Posterior cingulate gyrus (tissue), 11 donors: ENCODE data around the gene METTL22.
"Not testable (repeated sequence)": the region's sequence is repeated elsewhere in the genome, so short reads cannot be mapped to it uniquely, and the experiment has no call there.

Experiments
- DNase-seq, 10 donors: peaks; one replicate each; pipeline versions ENCODE4 v3.0.0 to v3.0.0-alpha.2; 2020 to 2021; ENCODE audit warnings: mixed read lengths in 3 of 10
- intact Hi-C: fragments of 100-400 bp; cut with DNase I; formaldehyde crosslinking; loops from one replicate; pipeline ENCODE4 v1.15.1; 2023

Gene METTL22

GRCh38 chr16:8630255-8630953 is 8.9 kb downstream of the METTL22 start:
- DNase-seq, result no peak
- intact Hi-C loops, result no loop called here

DNA sequence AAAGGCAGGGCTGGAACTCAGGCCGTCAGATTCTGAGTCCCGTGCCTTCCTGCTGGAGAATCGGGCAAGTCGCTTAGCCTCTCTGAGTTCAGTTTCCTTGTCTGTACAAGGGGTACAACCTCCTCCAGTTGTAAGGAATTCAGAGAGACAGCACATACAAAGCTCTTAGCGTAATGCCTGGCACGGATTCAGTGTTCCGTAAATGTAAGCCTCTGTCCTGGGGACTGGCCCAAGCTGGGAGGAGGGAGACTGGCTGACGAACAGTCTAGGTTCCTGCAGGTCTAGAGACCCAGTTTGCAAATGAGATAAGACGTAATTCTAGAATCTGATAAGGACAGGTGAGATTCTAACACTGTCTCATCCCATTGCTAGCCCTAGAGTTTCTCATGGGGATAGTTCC is 9.9 kb downstream of the METTL22 start:
- intact Hi-C loops, result no loop called here
- DNase-seq, result no peak

DNA sequence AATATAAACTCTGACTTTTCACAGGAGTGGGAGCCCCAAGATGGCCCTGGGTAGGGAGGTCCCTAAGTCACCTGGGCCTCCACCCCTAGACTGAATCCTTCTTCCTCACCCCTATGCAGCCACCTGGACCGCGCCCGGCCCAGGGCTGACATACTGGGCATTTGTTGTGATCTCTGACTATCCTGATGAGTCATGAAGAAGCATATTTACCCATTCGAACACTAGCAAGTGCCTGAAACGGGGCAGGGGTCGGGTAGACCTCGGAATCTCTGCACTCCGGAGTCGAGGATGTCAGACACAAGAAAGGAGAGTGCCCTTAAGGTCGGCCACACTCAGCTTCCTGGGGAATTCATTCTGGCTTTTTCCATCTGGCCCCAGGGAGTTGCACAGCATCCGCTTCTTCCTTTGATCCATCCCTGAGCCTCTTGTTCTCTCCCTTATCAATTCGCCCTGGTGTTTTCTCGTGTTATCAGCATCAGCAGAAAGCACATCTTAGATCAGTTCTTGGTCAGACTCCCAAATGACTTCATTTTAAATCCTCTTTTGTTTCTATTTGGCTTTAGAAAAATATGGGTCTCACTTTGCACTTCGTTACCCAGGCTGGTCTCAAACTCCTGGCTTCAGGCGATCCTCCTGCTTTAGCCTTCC is 10.4 kb downstream of the METTL22 start:
- no peak for DNase-seq
- intact Hi-C loops, result no loop called here

DNA sequence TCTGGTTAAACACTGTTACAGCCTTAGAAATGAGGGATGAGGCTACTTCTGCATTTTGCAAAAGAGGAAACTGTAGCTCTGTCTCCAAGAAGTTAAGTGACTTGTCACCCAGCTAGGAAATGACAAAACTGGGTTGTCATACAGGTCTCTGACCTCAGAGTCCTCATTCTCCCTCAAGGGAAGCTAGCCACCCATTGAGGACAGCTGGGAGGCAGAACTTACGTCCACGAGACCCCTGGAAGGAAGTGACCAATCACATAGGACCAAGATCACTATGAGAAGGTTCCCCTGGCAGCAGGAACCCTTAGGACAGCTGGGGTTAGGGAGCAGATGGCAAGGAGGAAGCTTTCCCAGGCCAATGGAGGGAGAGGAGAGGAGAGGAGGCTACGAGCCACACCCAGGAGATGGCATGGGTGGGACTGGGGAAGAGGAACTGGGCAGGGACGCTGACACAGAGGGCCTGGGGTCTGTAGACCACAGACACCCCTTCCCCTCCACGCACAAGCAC is 11.2 kb downstream of the METTL22 start:
- intact Hi-C loops, result no loop called here
- DNase-seq, result no peak

GRCh38 chr16:8634991-8635736 is 13.7 kb downstream of the METTL22 start:
- intact Hi-C loops, result no loop called here
- DNase-seq, result peak in 1 of 10 donors; percentile 25

GRCh38 chr16:8639694-8640093 is 18.2 kb downstream of the METTL22 start:
- intact Hi-C loops, result no loop called here
- DNase-seq, result no peak

DNA sequence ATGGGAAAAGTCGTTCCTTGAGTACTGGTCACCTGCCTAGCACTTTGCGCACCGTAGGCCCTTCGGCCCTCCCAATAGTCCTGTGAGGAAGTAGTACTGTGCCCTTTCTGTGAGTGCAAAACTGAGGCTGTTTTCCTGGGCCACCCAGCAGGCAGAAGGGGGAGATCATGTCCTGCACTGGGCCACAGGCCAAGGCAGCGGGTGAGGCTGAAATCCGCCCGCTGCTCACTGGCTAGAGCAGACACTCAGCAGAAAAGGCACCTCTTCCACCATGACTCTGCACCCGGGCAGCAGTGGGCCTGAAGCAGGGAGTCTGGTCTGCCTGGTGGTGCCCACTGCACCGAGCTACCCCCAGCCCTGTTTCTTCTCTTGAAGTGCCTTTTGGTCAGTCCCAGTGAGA is 20.2 kb downstream of the METTL22 start:
- peak in 7 of 10 donors; percentile 24 to 90 (median 37) for DNase-seq

GRCh38 chr16:8642146-8642545 is 20.6 kb downstream of the METTL22 start:
- intact Hi-C loops, result no loop called here
- no peak for DNase-seq

More for the DNA sequence above, 20.2 kb downstream of the METTL22 start:
- intact Hi-C loops, result no loop called here

- DNase-seq, result peak in 2 of 10 donors; percentile 18 to 59
- intact Hi-C loops, result no loop called here
These were observed 23.0 kb downstream of the METTL22 start for GRCh38 chr16:8644211-8645140.

DNA sequence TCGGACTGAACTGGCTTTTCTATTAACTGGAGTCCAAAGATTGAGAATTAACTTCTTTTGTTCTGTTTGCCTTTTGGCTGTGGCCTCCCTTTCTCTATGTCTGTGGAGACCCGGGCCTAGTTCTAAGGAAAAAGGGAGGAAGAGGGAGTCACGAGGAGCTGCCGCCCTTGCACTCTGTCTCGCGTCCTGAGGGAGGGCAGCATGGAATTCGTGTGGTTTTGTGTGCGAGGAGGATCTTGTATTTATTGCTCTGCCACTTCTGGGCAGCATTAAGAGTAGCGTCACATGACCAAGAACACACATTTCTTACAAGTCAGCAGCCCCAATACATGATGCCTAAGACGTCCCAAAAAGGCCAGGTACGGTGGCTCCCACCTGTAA is 23.6 kb downstream of the METTL22 start:
- intact Hi-C loops, result no loop called here
- DNase-seq, result no peak

DNA sequence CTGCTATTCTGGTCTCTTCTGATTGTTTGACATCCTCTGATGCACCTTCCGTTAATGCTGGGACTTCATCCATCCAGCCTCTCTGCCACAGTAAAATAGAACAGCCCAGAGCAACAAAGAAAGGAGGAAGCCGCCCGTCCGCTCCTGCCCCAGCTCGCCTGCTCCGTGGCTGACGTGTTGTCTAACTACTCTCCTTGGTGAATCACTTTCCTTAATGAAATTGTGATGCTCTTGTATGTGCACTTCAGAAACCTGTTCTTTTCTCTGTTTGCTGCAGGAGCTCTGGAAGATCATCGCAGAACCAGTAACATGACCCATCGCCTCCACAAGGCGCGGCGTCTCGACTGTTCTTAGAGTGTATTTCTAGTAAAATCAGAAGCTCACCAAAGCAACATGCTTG is 24.3 kb downstream of the METTL22 start:
- intact Hi-C loops, result no loop called here

DNA sequence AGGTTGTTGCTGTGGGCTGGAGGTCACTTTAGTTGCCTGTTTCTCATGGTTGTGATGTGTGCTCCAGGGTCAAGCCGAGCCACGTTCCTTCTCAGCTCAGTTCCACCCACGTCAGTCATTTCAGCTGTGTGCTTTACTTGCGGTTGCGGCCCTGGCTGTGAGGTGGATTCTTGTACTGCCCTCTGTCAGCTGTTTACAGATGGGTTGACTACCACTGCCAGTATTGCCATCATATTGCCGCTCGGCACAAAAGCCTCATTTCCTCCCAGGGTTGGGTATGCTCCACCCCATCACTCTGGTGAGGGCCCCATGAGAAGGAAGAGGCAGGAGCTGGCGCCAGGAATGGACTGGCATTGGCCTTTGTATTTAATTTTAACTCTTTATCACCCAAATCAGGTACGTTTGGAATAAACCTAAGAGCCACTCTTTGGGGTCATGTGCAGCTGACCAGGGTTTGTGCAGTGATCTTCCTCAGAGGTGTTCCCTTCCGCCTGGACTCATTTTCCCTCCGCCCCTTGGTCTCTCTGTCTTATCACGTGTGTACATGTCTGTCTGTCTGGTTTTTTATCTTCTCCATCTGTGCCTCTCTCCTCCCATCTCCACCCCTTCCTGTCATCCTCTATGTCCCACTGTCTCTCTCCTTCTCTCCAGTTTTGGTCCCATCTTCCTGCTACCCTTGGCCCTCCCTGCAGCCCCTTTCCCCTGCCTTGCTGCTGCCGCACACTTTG is 25.0 kb downstream of the METTL22 start:
- intact Hi-C loops, result no loop called here

More for the DNA sequence above, 24.3 kb downstream of the METTL22 start:
- no peak for DNase-seq

DNA sequence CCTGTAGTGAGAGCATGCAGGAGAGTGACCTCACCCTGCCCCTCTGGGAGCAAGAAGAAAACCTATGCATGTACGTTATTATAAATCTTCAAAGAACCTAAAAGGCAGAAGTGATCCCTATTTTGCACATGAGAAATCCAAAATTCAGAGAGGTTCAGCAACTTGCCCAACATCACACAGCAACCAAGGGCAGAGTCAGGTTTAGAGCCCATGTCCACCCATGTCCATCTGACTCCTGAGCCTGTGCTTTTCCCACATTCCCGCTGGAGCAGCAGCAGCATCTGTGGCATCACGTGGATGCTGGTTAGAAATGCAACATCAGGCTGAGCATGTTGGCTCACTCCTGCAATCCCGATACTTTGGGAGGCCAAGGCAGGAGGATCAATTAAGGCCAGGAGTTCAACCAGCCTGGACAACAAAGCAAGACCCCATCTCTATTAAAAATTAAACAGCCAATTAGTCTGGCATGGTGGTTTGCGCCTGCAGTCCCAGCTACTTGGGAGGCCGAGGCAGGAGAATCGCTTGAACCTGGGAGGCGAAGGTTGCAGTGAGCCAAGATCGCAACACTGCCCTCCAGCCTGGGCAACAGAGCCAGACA is 26.3 kb downstream of the METTL22 start:
- intact Hi-C loops, result no loop called here
- DNase-seq, result no peak

More for the DNA sequence above, 25.0 kb downstream of the METTL22 start:
- DNase-seq, result no peak

- intact Hi-C loops, result no loop called here
- peak in 1 of 10 donors; percentile 1 for DNase-seq
These were observed 27.4 kb downstream of the METTL22 start for GRCh38 chr16:8648877-8649276.

- DNase-seq, result peak in 2 of 10 donors; percentile 8 to 37
- intact Hi-C loops, result no loop called here
These were observed 28.5 kb downstream of the METTL22 start for GRCh38 chr16:8649829-8650554.

DNA sequence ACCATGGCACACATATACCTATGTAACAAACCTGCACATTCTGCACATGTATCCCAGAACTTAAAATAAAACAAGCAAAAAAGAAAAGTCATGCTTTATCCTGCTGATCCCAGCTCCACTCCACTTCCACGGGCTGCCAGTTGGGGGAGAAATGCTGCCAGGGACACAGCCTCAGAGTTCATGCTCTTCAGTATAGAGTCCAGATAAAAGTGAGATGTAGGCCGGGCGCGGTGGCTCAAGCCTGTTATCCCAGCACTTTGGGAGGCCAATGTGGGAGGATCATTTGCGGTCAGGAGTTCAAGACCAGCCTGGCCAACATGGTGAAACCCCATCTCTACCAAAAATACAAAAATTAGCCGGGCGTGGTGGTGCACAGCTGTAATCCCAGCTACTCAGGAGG is 30.5 kb downstream of the METTL22 start:
- intact Hi-C loops, result not testable (repeated sequence)
- DNase-seq, result peak in 2 of 10 donors; percentile 67 to 75

GRCh38 chr16:8655184-8655717 is 33.8 kb downstream of the METTL22 start:
- intact Hi-C loops, result loop anchor here (5.0 kb wide), 1 partner anchor 137 kb away; no protein-coding TSS in a partner anchor
- no peak for DNase-seq

- intact Hi-C loops, result loop anchor here (5.0 kb wide), 1 partner anchor 136 kb away; no protein-coding TSS in a partner anchor
- DNase-seq, result no peak
These were observed 34.9 kb downstream of the METTL22 start for GRCh38 chr16:8656376-8656775.
